COLO668 (cell line): ENCODE data around the gene INSC.
A peak's percentile ranks its signal among the peaks of the same experiment; 100 is the strongest.

Experiments
- DNase-seq: peaks from one replicate; lab custom pipeline; 2025; ENCODE audit not compliant: unreplicated experiment; lab: John Stamatoyannopoulos, UW

The INSC gene

DNA sequence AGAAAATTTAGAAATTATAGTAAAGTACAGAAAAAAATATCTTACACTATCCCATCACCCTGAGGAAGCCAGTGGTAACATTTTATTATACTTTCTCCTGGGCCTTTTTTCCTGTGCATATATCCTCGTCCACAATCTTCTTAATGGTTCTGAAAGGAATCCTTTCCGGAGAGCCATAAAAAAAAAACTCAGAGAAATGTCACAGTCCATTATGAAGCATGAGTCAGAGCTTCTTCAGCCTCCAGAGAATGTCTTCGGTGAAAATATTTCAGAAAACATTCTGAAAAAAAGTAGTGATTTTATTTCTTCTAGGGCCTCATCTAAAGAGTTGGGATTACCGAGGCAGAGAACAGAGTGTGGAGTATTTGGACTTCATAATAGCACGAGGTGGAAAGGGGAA lies 163.4 kb downstream of the INSC start:
- DNase-seq, result no peak

DNA sequence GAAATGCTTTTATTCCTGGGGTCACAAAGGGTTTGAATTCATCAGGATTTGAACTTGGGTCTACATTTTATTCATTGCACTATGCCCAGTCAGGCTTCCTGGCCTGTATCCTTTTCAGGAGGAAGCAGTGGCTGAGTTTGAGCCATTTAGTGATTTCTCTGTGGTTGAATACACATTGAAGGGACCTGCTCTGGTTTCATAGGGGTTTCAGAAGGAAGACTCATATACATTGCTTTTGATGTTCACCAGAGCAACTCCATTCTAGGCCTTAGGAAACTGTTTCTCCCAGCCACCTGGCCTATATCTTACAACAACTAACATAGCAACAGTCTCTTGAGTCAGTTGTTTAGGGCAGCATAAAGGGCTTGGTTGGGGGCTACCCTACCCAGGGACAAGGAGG lies 165.7 kb downstream of the INSC start:
- DNase-seq, result no peak

DNA sequence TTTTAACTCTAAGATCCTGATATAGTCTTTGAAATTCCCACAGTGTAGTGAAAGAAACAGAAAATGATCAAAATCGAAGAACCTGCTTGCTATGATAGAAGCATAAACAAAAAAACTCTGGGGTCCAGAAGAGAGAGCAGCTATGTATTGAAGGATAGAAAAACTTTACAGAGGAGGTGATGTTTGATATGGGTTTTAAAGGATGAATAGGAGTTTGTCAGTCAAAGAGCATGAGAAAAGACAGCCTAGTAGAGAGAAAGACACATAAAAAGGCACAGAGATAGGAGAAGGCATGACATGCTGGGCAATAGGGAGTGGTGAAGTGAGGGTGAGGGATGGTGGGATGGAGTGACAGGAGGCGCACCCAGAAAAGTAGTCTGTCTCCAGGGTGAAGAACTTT lies 168.0 kb downstream of the INSC start:
- no peak for DNase-seq

DNA sequence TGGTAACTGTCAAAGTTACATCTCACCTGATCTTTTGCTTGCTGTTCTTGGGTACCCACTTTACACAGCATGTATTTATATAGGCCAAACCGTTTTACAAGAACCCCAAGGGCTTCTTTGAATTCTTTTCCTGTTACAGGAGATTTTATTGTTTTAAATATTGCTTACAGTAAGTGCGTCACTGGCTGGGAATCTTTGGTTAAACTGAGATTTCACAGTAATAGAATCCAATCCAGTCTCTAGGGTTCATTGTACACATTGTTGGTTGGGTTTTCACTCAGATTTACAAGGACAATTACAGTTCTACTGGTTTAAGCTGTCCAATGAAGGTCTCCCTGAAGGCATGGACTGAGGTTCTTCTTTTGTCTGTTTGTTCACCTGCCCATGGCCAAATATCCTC lies 171.7 kb downstream of the INSC start:
- no peak for DNase-seq

DNA sequence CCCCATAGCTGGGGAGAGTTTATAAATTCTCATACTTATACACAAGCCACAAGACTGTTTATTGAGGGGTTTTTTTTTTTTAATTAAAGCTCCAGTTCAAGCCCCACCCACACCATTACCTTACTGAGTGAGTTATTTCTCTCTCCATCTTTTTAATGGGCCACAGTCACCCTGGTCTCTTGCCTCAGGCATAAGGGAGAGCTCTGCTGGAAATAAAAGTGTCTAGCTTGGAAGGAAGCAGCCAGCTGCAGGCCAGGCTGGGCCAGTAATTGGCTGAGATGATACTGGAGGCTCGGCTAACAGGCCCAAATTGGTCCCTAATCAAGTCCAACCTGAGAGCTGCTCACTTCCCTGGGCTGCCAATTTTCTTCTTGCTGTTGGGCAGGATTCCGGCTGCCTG lies 174.1 kb downstream of the INSC start:
- no peak for DNase-seq

DNA sequence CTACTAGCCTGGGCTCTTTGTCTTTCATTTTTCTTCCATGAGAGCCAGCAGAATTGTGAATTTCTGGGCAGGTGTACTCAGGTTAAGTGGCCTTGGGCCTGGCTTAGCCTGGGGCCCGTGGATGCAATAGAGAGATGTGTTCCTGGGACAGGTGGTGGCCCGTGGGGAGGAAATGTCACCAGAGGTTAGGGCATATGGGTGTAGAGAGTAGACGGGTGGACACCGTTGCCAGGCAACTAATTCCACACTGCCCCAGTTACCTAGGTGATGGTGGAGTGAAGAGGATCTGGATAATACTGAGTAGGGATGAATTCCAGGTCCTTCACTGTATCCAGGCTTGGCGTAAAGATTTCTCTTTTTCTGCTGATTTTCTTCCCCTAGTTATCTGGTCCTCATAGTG lies 175.0 kb downstream of the INSC start:
- peak; percentile 30 for DNase-seq

DNA sequence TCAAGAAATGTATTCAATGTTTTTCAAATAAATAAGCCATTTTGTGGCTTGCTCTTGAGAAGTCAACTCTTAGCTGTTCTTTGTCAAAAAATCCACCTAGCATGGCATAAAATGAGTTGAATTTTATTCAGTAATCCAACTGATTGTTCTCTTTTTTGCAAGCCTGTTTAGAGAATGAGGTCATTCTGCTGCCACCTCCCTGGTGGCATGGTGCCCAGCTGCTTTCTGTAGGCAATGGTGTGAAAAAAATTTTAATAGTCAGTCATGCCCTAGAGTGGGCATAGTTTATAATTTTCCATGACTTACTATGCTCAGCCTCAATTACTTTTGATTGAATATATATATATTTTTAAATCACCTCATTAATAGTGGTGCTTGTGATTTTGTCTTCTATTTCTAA lies 177.2 kb downstream of the INSC start:
- DNase-seq, result no peak

DNA sequence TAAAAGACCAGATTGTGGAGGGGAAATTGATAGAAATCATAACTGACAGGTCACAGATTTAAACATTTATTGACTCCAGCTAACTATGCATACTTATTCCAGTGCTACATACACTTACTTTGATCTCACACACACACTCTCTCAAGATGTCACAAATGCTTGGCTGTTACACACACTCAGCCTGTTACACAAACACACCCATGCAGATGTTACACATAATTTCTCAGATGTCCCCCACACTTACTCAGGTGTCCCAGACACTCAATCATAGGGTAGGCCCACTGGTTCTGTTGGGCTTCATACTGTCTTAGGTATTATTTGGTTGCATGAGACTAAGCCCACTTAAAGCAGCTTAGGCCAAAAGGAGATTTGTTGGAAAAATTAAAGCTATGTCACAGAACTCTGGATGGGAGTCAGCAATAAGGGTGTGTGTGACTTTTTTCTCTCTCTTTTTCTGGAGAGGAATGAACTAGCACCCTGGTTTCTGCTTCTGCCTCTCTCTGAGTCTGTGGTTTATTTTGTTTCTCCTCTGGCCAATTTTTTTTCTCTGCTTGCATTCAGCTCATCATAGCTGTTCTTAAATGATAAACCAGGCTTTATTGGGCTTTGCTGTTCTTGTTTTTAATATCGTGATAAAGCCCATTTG lies 179.4 kb downstream of the INSC start:
- DNase-seq, result no peak

DNA sequence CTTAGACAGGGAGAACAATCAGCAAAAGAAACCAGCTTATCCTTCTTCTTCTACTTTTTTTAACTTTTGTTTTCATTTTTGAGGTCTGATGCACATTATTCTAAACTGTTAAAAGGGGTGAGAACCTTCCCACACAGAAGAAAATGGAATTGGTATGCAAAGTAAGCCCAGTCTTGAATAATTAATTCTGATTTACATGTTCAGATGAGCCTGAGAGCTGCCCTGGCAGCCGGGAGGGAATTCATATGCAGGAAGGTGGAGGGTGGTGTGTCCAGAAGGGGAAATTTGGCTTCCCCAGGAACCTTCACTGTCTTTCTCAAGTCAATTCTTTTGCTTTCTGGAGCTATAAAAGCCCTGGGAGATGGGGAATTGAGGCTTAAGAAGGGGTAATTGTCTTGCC lies 181.0 kb downstream of the INSC start:
- no peak for DNase-seq
